GM18526 (cell line): ENCODE data around the gene HES2.
A peak's percentile ranks its signal among the peaks of the same experiment; 100 is the strongest.

Experiments used
- POLR2A ChIP-seq: IDR thresholded peaks from 3 replicates; pipeline ENCODE4 v1.6.1; 2011; ENCODE audit not compliant: insufficient read length; ENCODE audit errors: extremely low read depth

HES2 gene

DNA sequence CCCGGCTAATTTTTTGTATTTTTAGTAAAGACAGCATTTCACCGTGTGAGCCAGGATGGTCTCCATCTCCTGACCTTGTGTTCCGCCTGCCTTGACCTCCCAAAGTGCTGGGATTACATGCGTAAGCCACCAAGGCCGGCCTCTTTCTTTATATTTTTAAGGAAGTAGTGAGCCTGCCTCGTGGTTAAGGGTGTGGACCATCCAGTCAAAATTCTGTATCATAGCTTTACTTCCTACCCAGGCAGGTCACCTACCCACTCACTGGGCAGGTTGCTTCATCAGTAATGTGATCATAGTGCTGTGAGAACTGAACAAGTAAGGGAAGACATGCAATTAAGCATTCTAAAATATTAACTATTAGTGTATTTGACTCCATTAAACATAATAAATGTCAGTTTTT is 18.0 kb downstream of the HES2 start:
- no peak for TF ChIP-seq POLR2A

DNA sequence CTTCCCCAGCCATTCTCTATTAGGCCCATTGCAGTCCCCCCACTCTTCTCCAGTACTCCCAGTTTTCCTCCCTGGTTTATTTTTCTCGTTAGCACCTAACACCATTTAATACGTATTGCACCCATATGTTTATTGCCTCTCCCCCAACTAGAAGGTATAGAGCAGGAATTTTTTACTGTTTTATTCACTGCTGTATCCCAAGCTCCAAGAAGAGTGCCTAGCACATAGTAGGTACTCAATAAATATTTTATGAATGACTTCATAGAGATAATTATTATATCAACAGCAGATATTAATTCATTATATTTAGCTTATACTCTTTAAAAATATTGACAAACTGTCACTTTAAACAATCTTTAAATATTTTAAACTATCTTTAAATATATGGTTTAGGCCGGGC is 20.4 kb downstream of the HES2 start:
- no peak for TF ChIP-seq POLR2A

DNA sequence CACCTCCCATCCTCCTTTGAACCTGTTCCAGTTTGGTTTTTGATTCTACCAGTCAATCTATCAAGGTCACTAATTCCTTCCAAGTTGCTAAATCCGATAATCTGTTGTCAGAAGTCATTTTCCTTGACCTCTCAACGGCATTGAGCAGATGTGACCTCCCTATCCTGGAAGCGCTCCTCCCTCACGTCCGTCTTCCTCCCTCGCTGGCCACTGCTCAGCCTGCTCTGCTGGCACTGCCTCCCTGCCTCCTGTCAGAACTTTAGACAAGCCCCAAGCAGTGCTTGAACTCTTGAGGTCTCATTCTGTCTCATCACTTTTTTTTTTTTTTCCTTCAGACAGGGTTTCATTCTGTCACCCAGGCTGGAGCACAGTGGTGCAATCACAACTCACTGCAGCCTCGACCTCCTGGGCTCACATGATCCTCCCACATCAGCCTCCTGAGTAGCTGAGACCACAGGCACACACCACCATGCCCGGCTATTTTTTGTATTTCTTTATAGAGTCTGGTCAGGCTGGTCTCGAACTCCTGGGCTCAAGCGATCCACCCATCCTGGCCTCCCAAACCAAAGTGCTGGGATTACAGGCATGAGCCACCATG is 21.8 kb downstream of the HES2 start:
- TF ChIP-seq POLR2A = no peak

DNA sequence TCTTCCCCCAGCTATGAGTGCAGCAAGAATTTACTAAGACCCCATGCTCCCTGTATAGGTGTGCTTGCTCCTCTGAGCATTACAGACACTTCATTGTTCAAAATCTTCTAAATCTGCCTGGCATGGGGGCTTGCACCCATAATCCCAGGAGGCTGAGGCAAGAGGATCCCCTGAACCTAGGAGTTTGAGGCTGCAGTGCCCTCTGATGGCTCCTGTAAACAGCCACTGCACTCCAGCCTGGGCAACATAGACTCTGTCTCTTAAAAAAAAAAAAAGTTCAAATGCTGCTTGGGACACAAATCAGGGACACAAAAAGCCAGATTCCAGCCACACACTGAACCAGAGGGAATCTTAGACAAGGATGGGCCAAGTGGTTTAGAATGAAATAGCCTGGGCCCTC is 22.7 kb downstream of the HES2 start:
- TF ChIP-seq POLR2A = no peak

DNA sequence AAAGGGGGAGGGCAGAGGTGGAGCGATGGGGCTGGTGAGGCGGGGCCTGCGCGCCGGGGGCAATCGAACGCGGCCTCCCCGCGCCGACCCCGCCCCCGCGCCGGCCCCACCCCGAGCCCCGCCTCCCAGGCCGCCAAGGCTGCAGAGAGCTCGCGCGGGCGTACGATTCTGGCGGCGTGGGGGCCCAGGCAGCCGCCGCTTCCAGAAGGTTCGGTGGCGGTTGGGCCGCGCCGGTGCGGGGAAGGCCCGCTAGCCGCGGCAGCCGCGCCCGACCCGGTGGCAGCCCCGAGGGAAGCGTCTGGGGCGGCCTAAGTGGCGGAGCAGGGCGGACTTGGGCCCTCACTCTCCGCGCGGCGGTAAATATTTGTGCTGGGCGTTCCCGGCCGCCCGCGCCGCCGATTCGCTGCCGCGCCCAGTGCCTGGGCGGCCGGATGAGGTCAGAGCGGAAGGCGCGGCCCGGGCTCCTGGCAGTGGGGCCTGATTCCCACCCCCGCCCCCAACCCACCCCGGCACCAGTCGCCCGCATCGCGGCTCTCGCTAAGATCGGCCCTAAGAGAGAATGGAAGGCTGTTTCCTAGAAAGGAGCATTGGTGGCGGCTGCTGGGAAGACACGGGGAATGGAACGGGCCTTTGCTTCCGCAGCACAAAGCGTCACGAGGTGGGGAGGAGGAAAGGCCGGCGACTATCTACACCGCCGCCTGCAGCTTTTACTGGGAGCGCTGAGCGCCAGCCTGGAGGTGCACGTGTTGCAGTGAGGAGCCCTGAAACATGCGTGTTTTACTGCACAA is 26.1 kb downstream of the HES2 start, which contains the start of gene ACOT7:
Gene ACOT7, minus strand, starts transcription at position 368 of the 788 bp plus-strand sequence. CDS start 368 bp downstream, outside the sequence.
- TF ChIP-seq POLR2A = peak; percentile 38

DNA sequence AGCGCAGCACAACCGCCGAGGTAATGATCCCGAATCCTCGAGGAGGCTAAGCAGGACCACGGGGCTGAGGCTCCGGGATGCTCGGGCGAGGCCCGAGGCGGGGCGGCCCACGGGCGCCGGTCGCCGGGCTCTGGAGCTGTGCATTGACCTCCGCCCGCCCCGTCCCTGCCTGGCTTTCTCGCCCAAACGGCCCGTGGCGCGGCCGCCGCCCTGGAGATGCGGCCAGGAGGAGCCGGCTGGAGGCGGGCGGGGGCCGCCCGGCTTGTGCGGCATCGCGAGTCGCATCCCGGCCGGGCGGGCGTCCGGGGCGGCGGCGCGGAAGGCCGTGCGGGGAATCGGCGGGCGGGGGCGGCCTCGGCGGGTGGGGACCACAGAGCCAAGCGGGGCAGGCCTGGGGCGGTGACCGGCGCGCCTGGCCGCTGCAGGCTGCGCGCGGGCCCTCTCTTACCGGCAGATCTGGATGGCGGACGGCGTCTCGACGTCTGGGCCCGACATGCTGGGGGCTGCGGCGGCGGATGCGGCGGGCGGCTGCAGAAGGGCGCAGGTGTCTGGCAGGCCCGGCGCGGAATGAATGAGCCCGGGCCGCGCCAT is 26.8 kb downstream of the HES2 start:
- peak; percentile 74 for TF ChIP-seq POLR2A

DNA sequence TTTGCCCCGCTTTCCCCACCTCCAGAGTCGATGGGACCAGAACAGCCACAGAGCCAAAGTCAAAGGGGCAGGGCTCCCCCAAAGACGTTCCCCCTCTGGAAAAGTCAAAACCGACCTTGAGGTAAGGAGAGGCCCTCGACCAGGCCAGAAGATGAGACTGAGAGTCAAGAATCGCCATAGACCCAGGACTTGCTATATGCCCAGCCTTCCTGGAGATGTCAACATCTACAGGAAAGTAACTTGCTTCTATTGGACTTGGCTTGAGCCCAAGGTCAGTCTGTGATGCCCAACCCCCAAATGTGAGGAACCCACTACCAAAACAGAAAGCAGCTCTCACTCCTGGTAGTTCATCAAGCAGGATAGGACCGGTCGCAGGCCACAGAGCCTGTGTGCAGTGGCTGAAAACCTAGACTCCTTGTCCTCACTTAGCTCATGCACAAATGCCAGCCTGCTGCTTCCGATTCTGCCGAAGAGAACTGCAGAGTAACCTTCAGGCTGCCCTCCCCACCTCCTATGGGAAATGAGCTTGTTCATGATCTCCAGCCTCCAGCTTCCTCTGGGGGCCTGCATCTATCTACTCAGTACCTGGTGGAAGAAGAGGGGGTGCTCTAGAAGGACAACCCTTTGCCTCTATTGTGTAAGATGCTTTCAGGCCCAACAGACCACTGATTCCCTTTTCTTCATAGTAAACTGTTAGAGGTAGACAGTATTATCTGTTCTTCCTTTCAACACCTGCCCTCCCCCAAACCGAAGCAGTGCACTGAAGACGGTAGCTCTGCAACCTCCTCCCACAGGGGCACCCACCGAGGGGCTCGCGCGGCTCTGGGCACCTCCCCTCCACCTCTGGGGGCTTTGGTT is 27.5 kb downstream of the HES2 start:
- no peak for TF ChIP-seq POLR2A

DNA sequence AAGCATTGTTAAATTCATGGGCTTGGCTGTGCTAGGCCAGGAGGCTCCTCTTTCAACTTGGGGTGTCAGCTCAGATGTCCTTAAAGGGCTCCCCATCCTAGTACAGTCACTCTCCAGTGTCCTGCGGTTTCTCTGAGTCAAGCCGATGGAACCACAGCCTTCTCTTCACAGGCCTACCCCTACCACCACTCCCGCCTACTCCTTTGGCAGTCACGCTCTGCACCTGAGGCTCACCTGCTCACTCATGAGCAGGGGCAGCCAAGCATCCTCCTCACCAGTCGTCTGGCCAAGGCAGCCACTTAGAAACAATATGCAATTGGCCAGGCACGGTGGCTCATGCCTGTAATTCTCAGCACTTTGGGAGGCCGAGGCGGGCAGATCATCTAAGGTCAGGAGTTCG is 29.7 kb downstream of the HES2 start:
- no peak for TF ChIP-seq POLR2A

DNA sequence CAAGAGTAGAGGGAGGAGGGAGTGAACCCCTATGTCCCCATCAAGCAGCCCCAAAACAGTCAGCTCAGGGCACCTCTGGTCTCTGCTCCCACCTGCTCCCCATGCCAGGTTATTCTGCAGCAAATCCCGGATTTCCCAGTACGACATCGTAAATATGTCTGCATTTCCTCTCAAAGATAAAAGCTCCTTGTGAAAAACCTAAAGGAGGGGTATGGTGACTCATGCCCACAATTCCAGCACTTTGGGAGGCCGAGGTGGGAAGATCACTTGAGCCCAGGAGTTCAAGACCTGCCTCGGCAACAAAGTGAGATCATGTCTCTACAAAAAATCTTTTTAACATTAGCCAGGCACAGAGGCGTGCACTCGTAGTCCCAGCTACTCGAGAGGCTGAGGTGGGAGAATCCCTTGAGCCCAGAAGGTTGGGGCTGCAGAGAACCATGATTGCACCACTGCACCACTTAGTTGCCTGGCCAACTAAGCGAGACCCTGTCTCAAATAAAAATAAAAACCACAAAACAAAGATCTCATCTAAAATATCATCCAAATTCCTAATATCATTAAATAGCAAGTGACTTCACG is 33.3 kb downstream of the HES2 start:
- no peak for TF ChIP-seq POLR2A

DNA sequence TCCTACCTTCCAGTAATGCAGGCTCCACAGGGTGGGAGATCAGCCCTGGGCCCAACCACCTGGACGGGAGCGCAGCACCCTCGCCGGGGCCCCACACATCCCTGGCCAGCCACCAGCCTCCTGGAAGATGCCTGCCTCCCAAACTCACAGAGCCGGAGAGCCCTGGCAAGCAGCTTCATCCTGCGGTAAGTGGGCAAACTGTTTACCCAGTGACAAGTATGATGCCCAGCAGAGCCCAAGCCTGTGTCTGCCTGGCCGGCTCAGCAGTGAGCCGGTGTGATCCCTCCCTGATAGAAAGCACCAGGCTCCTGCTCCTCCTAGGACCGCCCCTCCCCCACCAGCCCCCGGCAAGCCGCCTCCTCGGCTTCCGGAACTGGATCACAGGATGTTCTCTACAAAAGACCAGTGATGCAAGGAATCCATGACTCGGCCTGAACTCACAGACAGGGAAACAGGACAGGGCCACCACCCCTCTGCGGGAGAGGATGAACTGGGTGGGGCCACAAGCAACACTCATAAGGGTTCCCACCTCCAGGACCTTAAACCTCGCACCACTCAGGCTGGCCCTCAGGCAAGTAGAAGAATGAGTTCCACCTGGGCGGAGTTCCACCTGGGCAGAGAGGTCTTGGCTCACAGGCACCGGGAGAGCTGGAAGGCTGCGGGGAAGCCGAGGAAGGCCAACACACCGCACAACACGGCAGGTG is 34.1 kb downstream of the HES2 start:
- TF ChIP-seq POLR2A = no peak

DNA sequence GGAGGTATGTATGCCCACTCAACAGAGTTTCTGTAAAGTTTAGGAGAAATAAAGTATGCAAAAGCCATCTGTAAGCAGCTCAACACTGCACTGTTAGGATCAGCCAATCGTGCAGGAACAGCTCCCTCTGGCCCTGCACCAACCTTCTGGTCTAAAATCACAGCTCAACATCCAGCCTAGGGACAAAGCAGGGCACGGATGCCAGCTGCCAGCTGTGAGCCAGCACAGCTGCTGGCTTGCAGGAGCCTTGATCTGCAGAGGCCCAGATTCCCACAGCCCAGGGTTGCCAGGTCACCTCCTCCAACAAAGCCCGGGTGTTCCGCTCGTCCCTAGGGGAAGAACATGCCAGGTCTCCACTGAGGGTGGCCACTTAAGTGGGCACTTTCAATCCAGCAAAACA is 34.8 kb downstream of the HES2 start:
- TF ChIP-seq POLR2A = no peak

DNA sequence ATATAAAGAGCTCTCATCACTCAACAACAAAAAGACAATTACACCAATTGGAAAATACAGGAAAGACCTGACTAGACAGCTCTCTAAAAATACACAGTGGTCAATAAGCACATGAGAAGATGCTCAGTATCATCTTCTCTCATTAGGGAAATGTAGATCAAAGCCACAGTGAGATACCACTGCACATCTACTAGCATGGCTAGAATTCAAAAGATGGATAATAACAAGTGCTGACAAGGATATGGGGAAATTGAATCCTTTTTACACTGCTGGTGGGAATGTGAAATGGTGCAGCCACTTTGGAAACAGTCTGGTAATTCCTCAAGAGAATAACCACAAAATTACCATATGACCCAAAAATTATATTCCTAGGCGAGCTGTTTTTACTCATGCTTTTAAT is 35.6 kb downstream of the HES2 start:
- TF ChIP-seq POLR2A = no peak

DNA sequence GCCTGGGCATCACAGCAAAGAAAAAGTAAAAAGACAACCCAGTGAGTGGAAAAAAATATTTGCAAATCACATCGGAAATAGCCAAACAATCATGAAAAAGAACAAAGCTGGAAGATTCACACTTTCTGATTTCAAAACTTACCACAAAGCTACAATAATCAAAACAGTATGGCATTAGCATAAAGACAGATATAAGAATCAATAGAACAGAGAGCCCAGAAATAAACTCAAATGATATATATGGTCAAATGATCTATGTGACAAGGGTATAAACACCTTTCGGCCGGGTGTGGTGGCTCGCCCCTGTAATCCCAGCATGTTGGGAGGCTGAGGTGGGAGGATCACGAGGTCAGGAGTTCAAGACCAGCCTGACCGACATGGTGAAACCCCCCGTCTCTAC is 39.7 kb downstream of the HES2 start:
- no peak for TF ChIP-seq POLR2A

DNA sequence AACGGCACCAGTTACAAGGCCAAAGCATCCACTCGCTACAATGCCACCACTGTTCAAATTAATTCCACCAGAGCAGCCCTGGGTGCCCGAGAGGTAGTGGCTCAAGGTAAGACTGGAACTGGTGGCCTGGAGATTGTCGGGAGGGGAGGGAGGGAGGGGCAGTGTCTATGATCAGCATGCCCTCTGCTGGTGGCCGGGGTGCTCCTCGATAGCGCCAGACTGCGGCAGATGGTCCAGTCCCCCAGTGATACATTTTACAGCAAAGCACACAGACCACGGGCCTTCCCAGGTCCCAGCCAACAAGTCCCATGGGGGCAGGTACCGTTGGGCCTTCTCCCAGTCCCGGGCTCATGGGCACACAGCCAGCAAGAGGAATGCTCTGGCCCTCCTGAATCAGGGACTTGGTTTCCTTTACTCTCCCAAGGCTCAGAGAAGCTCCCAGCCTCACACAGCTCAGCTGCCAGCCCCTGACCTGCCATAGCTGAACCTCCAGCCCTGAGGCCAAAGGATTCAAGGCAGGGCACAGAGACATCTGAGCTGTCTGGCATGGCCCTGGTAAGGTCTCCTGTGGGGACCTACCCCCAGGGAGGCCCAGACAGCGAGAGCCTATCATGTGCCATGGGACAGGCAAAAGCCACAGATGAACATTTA is 41.5 kb downstream of the HES2 start:
- no peak for TF ChIP-seq POLR2A
